Measurements from ENCODE around the gene PRDM5. TPM values are rescaled to one million over a fixed set of nuclear protein-coding genes. Genes with fewer than 3 reads are reported as not detected.

The PRDM5 gene
- total RNA-seq, 2 donors from 2014 or later = 9.2 to 9.3 TPM

DNA sequence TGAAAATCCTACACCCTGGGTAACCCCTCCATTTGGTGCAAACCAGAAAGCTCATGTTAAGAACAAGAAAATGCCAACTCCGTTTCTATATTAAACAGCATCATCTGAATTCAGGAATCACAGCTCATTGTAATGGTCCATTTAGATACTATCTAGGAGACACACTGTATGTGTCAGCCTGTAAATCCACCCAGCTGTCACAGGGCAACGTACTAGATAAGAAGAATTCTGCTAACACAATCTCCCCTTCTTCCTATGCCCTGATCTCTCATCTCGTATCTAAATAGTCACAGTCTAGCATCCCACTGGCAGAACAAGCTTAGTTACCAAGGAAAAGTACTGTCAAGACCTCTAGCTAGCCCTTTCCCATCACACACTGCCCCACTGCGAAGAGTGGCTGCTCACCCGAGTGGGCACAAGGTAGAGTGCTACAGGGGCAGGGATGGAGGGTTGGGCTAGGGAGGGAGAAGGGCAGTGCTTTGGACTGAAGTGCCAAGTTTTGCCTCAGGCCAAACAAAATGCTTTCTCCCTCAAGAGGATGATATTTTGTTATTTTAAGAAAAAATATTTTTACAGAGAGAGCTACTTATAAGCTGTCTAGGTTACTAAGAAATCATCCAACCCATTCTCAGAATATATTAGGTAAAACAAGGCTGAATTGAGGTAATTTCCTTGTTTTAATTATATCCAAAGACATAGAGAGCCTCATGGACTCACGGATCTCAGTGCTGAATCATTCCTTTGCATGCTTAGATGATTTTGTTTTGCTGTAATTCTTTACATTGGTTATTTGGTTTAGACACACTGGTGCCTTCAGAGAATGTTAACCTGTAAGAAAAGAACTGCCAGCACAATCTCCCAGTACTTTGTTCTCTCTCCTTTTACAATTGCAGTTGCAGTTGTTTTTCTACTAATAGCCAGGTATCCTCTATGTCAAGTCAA lies 196.6 kb downstream of the PRDM5 start:
- intact Hi-C loops (cut with DNase I) = no loop called here
- TF ChIP-seq, protein P1, sequence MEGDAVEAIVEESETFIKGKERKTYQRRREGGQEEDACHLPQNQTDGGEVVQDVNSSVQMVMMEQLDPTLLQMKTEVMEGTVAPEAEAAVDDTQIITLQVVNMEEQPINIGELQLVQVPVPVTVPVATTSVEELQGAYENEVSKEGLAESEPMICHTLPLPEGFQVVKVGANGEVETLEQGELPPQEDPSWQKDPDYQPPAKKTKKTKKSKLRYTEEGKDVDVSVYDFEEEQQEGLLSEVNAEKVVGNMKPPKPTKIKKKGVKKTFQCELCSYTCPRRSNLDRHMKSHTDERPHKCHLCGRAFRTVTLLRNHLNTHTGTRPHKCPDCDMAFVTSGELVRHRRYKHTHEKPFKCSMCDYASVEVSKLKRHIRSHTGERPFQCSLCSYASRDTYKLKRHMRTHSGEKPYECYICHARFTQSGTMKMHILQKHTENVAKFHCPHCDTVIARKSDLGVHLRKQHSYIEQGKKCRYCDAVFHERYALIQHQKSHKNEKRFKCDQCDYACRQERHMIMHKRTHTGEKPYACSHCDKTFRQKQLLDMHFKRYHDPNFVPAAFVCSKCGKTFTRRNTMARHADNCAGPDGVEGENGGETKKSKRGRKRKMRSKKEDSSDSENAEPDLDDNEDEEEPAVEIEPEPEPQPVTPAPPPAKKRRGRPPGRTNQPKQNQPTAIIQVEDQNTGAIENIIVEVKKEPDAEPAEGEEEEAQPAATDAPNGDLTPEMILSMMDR (IDR thresholded peaks at IDR 0.05) = no peak
- H3K4me3 ChIP-seq = no peak overlapping the region

DNA sequence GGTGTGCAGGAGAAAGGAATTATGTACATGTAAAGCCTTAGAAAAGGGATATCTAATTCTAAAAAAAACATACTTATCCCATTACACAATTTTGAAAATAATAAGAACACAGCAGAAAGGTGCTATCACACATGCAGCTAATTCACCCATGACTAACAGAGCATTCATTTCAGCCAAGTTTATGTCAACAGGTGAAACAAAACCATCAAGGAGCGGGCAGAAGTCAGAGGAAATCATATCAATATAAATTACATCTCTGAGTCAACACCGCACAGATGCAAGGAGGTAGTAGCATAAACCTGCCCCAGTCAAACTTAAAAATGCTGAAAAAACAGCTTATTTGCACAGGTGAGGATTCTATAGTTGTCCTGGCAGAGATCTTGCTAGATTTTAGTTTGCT lies 197.9 kb downstream of the PRDM5 start:
- DNase-seq = no peak
- TF ChIP-seq, protein P1 (IDR thresholded peaks at IDR 0.05) = no peak
- no peaks in the 10 kb centered on the region for H3K36me3 ChIP-seq
- H3K9ac ChIP-seq (ENCODE audit: low read depth in 2 of 2, low read length in 2 of 2) = no peak overlapping the region
- H3K9me3 ChIP-seq = no peaks in the 10 kb centered on the region
- H3K27me3 ChIP-seq = no peaks in the 10 kb centered on the region
- H3K4me3 ChIP-seq = no peak overlapping the region
- intact Hi-C loops (cut with DNase I) = no loop called here
- no peaks in the 10 kb centered on the region for H3K4me1 ChIP-seq
- H3K27ac ChIP-seq = no peak overlapping the region

More for the DNA sequence above, 196.6 kb downstream of the PRDM5 start:
- no peak overlapping the region for H3K9ac ChIP-seq (ENCODE audit: low read depth in 2 of 2, low read length in 2 of 2)
- no peaks in the 10 kb centered on the region for H3K27me3 ChIP-seq
- no peak overlapping the region for H3K27ac ChIP-seq
- H3K9me3 ChIP-seq = no peaks in the 10 kb centered on the region
- no peak for DNase-seq
- H3K4me1 ChIP-seq = no peaks in the 10 kb centered on the region
- H3K36me3 ChIP-seq = no peaks in the 10 kb centered on the region

DNA sequence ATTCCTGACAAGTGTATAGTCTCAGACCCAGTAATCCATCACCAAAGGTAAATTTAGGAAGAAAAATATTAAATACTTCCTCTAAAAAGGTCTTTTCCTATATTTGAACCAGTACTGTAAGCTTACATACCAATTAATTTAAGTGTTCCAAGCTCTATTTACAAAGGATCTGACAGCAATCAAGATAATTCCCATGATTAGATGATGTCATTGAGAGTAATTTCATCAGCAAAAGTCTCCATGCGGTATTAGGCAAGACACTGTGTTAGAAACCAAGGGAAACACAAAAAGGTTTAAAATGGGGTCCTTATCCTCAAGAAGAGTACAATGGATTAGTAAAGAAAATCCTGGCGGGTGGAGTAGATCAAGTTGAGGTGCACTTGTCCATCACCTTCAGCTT lies 198.5 kb downstream of the PRDM5 start:
- DNase-seq = no peak
- Histone ChIP-seq H3K9ac (ENCODE audit: low read depth in 2 of 2, low read length in 2 of 2) (no peak overlapping the region), H3K36me3 (no peaks in the 10 kb centered on the region), H3K27ac (no peak overlapping the region), H3K9me3 (no peaks in the 10 kb centered on the region), H3K4me3 (no peak overlapping the region), H3K4me1 (no peaks in the 10 kb centered on the region), H3K27me3 (no peaks in the 10 kb centered on the region)
- TF ChIP-seq, protein P1 (IDR thresholded peaks at IDR 0.05) = no peak
- intact Hi-C loops (cut with DNase I) = no loop called here

DNA sequence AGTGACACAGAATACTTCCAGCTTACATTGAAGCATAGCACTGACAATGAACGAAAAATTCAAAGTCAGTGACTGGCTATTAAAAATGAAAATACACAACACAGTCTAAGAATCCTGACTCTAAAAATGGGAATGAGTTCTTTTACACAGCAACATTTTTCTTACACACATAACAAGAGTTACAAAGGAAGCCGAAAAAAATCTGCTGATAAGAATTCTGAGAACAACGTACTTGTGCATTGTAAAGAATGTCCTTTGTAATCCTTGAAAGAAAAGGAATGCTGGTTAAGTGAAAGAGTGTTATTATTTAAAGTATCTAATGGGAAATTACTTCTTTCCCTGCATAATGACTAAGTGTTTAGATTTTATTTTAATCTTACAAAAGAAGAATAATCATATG lies 199.4 kb downstream of the PRDM5 start:
- Histone ChIP-seq H3K36me3 (no peaks in the 10 kb centered on the region), H3K4me3 (no peak overlapping the region), H3K9me3 (no peaks in the 10 kb centered on the region), H3K27ac (no peak overlapping the region), H3K9ac (ENCODE audit: low read depth in 2 of 2, low read length in 2 of 2) (no peak overlapping the region), H3K4me1 (no peaks in the 10 kb centered on the region), H3K27me3 (no peaks in the 10 kb centered on the region)
- TF ChIP-seq, protein P1 (IDR thresholded peaks at IDR 0.05) = no peak
- intact Hi-C loops (cut with DNase I) = no loop called here
- DNase-seq = no peak

DNA sequence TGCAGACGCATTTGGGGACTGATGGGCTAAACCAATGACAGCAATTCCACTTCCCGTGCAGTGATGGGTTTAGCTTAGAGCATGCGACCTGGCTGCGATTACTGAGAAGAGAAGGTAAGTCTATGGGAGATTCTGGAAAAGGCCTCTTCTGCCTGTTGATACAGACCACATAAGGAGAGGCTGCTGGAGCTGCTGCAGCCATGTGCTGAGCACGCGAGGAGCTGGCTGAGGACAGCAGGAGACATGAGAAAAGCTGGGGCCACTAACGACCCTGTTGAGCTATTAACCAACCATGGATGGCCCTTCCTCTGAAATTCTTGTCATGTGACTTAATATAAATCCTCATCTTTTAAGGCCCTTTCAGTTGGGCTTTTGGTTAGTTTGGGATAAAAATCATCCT lies 199.9 kb downstream of the PRDM5 start:
- TF ChIP-seq, protein P1 (IDR thresholded peaks at IDR 0.05) = no peak
- Histone ChIP-seq H3K36me3 (no peaks in the 10 kb centered on the region), H3K4me1 (no peaks in the 10 kb centered on the region), H3K9ac (ENCODE audit: low read depth in 2 of 2, low read length in 2 of 2) (no peak overlapping the region), H3K4me3 (no peak overlapping the region), H3K27ac (no peak overlapping the region), H3K27me3 (no peaks in the 10 kb centered on the region), H3K9me3 (no peaks in the 10 kb centered on the region)
- intact Hi-C loops (cut with DNase I) = no loop called here
- no peak for DNase-seq
